ENCODE measurements around the gene PRKN. TPM values are rescaled to one million over a fixed set of nuclear protein-coding genes. Genes with fewer than 3 reads are reported as not detected.

The PRKN gene
- total RNA-seq, 4 donors from 2014 or later: 8.4 to 44.8 (median 12.6) TPM

- TF ChIP-seq CTCF (IDR thresholded peaks at IDR 0.05): no peak
- no peak for ATAC-seq (ENCODE audit: low FRiP score)
Observed at GRCh38 chr6:162198076-162198475, 529.5 kb downstream of the PRKN start.

GRCh38 chr6:162195441-162195840 lies 532.1 kb downstream of the PRKN start:
- no peak for DNase-seq (ENCODE audit: low spot score)
- ATAC-seq (ENCODE audit: low FRiP score): no peak
- no peak for TF ChIP-seq CTCF (IDR thresholded peaks at IDR 0.05)

More at GRCh38 chr6:162198076-162198475, 529.5 kb downstream of the PRKN start:
- DNase-seq (ENCODE audit: low spot score): no peak

- ATAC-seq (ENCODE audit: low FRiP score) (no peak), DNase-seq (ENCODE audit: low spot score) (no peak)
- TF ChIP-seq CTCF (IDR thresholded peaks at IDR 0.05): no peak
Observed at GRCh38 chr6:162190981-162191380, 536.6 kb downstream of the PRKN start.

- TF ChIP-seq CTCF (IDR thresholded peaks at IDR 0.05): no peak
- ATAC-seq (ENCODE audit: low FRiP score) (no peak), DNase-seq (ENCODE audit: low spot score) (no peak)
Observed at GRCh38 chr6:162187168-162187935, 540.2 kb downstream of the PRKN start.

GRCh38 chr6:162184465-162184864 lies 543.1 kb downstream of the PRKN start:
- no peak for TF ChIP-seq CTCF (IDR thresholded peaks at IDR 0.05)
- DNase-seq (ENCODE audit: low spot score) (no peak), ATAC-seq (ENCODE audit: low FRiP score) (no peak)

GRCh38 chr6:162181741-162182401 lies 545.7 kb downstream of the PRKN start:
- DNase-seq (ENCODE audit: low spot score): no peak

More at GRCh38 chr6:162181741-162182401, 545.7 kb downstream of the PRKN start:
- no peak for ATAC-seq (ENCODE audit: low FRiP score)
- TF ChIP-seq CTCF (IDR thresholded peaks at IDR 0.05): no peak

Data from omental fat pad (tissue), 4 donors.